HG02840 (cell line): ENCODE measurements around the gene ICAM1.
A peak's percentile ranks its signal among the peaks of the same experiment; 100 is the strongest.

Experiments
- ATAC-seq: cut with Tn5 transposase; IDR thresholded peaks from one replicate; pipeline ENCODE4 v1.9.1; 2021; ENCODE audit warnings: mild to moderate bottlenecking, moderate library complexity, moderate number of reproducible peaks; ENCODE audit not compliant: unreplicated experiment, low FRiP score

The ICAM1 gene

DNA sequence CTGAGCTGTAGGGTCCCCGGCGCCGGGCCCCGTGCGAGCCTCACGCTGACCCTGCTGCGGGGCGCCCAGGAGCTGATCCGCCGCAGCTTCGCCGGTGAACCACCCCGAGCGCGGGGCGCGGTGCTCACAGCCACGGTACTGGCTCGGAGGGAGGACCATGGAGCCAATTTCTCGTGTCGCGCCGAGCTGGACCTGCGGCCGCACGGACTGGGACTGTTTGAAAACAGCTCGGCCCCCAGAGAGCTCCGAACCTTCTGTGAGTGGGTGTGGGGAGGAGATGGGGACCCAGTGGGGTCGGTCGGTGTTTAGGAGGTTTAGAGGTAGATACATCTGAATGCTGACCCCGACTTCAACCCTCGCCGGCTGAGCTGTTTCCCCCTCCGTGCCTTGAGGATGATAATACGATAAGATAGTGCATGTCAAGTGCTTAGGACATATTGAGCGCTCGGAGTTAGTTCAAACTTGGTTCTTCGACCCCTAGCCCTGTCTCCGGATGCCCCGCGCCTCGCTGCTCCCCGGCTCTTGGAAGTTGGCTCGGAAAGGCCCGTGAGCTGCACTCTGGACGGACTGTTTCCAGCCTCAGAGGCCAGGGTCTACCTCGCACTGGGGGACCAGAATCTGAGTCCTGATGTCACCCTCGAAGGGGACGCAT is 20.8 kb downstream of the ICAM1 start:
- no peak for ATAC-seq

DNA sequence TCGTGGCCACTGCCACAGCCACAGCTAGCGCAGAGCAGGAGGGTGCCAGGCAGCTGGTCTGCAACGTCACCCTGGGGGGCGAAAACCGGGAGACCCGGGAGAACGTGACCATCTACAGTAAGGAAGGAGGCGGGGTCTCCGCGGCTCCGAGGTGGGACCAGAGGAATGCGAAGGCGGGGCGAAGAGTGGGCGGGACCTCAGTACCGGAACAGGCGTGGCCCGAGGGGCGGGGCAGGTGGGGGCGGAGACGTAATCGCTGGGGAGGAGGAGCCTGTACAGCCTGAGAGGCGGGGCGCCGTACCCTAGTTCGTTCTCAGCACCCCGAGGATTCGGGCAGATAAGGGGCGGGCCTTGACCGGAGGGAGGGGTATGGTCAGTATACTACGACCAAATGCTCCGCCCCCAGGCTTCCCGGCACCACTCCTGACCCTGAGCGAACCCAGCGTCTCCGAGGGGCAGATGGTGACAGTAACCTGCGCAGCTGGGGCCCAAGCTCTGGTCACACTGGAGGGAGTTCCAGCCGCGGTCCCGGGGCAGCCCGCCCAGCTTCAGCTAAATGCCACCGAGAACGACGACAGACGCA is 21.4 kb downstream of the ICAM1 start:
- ATAC-seq: no peak

DNA sequence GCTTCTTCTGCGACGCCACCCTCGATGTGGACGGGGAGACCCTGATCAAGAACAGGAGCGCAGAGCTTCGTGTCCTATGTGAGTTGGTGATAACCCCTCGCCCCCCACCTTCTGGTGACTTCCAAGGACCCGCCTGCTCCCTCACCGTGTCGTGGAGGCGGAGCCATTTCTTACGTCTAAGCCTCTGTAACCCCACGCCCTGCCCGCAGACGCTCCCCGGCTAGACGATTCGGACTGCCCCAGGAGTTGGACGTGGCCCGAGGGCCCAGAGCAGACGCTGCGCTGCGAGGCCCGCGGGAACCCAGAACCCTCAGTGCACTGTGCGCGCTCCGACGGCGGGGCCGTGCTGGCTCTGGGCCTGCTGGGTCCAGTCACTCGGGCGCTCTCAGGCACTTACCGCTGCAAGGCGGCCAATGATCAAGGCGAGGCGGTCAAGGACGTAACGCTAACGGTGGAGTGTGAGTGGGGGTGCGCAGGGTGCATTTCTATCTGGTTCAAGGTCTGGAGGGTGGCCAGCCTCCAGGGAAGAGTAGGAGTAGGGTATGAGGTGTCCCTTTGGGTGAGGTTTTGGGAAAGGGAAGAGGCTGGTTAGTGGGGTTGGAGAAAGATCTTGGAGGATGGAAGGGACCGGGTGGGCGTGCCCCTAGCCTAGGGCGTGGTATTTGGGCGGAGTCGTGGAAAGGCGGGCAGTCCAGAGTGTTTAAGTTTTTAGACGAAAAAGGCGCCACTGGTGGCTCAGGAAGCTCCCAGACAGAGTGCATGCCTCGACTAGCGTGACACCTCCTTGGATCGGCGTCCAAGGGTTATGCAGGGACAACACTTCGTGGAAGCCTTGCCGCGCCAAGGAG is 22.1 kb downstream of the ICAM1 start:
- no peak for ATAC-seq

DNA sequence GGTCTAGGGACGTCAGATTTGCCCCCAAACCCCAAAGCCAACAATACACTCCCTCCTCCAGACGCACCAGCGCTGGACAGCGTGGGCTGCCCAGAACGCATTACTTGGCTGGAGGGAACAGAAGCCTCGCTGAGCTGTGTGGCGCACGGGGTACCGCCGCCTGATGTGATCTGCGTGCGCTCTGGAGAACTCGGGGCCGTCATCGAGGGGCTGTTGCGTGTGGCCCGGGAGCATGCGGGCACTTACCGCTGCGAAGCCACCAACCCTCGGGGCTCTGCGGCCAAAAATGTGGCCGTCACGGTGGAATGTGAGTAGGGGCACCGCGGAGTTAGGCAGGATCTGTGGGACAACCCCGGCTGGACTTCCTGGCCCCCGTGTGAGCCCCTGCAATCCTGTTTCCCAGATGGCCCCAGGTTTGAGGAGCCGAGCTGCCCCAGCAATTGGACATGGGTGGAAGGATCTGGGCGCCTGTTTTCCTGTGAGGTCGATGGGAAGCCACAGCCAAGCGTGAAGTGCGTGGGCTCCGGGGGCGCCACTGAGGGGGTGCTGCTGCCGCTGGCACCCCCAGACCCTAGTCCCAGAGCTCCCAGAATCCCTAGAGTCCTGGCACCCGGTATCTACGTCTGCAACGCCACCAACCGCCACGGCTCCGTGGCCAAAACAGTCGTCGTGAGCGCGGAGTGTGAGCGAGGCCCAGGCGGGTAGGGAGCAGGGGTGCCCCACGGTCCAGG is 22.9 kb downstream of the ICAM1 start:
- ATAC-seq: no peak

DNA sequence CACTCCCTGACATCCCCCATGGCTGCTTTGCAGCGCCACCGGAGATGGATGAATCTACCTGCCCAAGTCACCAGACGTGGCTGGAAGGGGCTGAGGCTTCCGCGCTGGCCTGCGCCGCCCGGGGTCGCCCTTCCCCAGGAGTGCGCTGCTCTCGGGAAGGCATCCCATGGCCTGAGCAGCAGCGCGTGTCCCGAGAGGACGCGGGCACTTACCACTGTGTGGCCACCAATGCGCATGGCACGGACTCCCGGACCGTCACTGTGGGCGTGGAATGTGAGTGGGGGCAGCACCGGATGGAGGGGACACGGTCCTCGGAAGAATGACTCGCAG is 23.4 kb downstream of the ICAM1 start:
- no peak for ATAC-seq

DNA sequence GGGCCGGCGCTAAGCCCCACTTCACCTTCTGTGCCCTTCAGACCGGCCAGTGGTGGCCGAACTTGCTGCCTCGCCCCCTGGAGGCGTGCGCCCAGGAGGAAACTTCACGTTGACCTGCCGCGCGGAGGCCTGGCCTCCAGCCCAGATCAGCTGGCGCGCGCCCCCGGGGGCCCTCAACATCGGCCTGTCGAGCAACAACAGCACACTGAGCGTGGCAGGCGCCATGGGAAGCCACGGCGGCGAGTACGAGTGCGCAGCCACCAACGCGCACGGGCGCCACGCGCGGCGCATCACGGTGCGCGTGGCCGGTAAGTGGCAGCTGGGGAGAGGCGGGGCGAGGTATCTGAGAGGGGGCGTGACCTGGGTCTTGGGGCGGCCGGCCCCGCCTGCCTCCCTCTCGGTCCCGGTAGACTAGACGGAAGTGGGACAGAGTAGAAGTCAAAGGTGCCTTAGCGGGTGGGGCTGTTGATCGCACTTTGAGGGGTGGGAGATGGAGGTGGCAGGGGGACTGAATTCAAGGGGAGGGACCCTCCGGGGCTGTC is 24.5 kb downstream of the ICAM1 start:
- ATAC-seq: no peak

DNA sequence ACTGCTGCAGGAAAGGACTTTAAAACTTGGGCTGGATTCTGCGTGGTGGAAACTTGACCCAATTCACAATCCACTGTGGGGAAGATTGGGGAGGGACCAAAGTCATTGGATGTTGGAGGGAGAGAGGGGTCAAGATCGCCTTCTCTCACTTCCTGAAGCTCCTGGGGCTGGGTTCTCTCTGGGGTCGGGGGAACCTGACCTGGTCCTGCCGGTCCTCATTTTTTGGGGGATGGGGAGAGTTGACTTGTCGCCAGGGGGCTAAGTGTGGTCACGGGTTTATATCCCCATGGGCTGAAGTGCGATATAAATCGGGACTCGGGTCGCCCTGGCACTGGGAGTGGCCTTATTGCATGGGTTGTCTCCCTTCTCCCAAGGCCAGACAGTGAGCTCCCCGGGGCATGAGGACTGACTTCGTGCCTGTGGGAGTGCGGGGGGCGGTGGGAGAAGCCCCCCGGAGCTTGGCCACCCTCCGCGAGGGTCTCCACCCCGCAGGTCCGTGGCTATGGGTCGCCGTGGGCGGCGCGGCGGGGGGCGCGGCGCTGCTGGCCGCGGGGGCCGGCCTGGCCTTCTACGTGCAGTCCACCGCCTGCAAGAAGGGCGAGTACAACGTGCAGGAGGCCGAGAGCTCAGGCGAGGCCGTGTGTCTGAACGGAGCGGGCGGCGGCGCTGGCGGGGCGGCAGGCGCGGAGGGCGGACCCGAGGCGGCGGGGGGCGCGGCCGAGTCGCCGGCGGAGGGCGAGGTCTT is 25.1 kb downstream of the ICAM1 start:
- ATAC-seq: no peak

DNA sequence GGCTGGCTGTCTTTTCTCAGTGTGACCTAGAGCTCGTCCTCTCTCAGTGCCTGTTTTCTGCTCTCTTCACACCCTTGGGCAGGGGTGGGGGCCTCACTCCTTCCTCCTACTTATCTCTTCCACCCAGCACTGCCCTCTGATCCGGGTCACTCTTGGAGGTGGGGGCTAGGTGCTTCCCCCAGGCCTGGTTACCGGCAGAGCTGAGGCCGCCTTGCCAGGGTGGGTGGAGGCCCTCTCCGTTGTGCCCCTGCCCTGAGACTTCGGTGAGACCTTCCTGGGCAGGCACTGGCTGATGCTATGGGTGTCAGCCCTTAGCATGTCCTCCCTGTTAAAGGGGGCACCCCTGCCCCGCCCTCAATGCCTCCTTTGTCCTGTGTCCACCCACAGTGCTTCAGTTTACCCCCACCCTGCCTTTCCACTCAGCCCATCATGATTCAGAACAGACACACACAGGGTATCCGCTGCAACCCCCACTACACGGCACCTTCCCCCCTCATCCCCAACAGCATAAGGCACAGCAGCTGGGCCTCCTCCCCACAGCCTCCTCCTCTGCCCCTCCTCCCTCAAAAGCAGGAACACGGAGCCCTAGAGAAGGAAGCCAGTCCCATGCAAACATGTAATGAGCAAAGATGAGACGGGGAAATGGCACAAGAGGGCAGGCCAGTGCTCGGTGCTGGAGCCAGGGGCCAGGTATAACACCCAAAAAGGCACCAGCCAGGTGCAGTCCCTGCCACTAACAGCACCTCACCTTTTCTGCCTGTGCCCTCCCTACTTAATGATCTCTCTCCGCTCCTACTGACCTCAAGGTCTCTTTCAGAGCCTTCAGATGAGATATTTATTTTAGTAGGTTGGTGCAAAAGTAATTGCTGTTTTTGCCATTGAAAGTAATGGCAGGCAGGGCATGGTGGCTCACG is 28.9 kb downstream of the ICAM1 start:
- no peak for ATAC-seq

DNA sequence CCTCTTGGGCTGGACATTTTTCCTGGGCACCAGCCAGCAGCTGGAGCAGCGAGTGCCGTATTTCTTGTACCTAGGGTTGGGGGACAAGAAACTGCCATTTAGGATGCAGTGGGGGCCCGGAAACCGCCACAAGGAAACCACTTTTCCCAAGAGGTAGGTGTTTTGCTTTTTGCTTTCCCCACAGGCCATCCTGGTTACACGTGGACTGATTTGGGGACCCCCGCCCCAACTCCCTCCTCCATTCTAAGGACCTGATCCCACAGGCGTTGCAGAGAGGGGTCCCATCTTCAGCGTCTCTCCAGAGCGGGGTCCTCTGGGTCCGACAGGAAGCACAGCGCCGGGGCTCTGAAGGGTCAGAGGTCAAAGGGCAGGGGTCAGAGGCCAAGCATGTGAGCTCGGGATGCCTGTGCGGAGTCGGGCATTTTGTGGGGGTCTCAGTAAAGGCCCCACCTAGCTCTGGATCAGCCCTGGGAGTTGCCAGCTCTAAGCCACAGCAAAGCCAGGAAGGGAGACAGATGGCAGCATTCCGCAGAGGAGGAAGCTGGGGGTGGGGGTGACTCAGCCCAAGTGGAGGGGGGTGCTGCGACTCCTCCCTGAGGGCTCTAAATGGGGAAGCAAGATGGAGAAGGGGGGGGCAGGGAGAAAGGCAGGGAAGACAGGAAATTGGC is 34.4 kb downstream of the ICAM1 start:
- no peak for ATAC-seq

DNA sequence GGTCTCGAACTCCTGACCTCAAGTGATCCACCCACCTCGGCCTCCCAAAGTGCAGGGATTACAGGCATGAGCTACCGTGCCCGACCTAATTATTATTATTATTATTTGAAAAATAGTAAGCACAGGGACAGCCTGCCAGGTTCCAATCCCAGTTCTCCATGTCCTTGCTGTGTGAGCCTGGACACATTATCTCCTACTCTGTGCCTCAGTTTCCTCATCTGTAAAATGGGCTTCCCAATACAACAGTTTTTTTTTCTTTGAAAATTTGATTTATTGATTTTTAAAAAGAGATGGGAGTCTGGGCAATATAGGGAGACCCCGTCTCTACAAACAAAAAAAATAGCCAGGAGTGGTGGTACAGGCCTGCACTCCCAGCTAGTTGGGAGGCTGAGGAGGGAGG is 35.4 kb downstream of the ICAM1 start:
- no peak for ATAC-seq

DNA sequence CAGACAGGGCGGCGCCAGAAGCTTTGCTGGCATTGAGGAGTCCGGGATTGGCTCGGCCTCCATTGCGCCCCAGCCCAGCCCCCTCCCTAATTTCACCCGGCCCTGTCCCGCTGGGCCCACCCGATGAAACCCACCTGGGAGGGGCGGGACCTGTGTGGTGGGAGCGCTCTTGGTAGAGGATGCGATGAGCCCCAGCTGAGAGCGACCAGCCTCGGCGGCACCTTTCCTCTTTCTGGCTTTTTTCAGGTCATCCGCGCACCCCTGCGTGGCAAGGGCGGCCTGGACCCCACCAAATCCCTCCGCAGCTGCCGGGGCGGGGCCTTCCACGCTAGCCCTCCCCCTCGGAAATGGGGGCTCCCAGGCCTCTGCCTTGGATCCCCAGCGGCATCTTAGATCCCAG is 38.5 kb downstream of the ICAM1 start, which contains the start of gene ZGLP1:
TSS of gene ZGLP1 (minus strand) at position 393 of the 400 bp plus-strand sequence.
- no peak for ATAC-seq

DNA sequence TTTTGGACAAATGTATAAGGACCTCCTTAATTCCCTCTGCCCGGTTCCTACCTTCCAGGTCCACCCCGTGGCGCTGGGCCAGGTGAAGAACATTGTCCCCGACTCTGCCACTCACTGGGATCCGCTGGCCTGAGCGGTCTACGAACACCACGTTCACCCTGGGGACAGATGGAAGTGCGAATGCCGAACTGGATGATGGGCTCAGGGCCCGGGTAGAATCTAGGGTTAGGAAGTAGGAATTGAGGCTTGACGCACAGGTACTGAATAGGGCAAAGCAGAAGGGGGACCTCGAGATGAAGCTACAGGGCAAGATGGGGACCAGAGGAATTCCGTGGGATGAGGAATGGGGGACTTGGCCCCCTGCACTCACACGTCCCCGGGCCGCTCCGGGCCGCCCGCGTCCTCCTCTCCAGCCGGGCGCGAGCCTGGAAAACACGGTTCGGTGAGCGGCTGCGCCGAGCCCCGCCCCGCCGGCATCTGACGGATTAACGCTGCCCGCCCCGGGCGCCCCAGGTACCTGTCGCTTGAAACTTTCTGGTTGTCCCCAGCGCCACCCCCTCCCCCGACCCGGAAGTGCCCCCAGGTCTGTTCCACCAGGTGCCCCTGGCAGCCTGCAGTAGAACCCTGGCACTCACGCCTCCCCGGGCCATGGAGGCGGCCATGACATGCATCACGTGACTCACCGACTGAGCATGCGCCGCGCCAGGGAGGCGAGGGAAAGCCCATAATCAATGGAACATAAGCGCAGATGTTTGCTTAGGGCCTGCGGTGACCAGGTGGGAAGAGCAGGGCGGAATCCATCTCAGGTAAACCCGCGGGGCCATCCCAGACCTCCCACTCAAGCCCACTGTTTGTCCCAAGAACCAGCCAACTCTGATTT is 44.7 kb downstream of the ICAM1 start, which contains the start of gene FDX2:
TSS of gene FDX2 (minus strand) at position 681 of the 880 bp plus-strand sequence. CDS start at position 662, 19 bp downstream.
- ATAC-seq: peak; percentile 70

DNA sequence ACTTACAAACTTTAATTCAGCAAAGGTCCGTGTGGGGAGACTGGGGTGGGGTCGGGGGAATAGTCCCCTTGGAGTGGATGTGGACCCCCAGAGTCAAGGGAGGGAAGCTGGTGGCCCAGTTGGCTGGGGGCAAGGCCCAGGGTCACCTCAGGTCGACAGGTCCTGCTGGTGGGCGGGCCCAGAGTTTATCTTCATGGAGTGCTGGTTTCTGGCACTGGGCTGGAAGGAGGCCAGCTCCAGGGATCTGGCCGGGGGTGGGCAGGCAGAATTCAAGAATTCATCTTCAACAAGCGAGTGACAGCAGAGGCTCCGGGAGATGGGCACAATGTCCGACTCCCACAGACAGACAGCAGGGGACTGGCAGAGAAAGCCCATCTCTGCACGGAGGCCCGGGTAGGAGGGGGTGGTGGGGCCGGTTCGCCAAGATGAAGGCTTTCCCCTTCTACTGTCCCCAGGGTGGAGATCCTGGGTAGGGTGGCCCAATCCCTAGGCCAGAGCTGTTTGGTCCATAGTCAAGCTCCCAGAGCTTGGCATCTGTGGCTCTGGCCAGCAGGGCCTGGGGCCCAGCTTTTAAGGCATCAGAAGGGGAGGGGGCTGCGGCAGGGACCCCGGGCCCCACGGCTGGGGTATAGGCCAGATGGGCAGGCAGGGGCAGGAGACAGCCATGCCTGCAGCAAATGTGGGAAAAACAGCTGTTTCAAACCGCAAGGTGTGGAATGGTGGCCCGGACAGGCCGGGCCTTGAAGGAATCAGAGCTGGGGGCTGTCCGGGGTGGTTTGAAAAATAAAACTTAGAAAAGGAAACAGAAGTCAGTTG is 45.5 kb downstream of the ICAM1 start:
- no peak for ATAC-seq

DNA sequence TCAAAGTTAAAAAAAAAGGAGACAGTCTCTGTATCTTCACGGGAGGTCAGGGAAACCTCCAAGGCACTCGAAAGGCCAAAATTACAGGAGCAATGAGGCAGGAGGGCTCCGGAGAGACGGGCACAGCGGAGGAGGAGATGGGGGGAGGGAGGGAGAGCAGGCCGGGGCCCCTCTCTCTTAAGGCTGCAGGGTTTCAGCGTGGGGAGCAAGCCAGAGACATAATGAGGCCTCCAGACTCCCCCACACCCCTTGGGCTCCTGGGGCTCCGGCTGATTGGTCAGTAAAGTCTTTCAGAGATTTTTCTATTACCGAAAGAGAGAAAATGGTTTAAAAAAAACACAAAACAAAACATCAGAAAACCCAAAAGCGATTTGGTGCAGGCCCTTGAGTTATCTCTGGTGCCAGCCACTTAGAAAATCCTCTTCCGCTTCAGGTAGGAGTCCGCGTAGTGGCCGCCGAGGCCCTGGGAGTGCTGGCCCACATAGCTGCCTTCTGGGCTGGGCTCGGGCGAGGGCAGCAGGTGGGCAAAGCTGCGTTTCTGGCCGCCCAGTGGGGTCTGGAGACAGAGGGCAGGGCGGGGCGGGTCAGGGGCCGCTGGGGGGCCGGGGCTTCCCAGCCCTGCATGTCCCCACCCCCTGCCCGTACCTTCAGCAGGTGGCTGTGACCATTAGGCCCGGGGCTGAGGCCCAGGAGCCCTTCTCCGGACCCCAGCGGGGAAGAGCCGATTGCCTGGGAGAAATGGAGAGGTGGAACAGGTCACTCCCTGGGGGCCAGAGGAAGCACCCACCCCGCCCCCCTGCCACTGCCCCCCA is 46.3 kb downstream of the ICAM1 start:
- no peak for ATAC-seq

DNA sequence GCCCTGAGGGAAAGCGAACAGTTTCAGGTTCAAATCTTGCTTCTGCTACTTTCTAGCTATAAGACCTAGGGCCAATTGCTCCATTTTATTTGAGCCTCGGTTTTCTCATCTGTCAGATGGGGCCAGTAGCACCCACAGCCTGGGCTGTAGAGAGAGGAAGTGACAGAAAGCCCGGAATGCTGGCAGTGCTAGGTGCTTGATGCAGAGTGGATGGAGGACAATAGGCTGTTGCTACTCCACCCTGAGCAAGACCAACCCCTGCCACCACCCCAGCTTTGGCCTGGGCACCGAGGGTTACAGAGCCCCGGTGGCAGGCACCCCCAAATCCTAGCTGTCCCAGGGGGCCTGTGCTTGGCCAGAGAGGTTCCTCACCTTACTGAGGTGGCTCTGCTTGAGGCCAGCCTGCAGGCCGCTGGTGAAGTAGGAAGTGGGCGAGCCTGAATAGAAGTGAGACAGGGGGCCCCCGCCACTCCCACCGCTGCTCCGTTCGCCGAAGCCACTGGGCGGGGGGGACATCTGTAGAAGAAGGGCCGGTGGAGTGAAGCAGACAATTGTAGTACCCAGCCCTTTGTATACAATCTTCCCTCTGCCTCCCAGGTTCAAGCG is 47.0 kb downstream of the ICAM1 start:
- no peak for ATAC-seq
